GM13976 (cell line): ENCODE data around the gene SLFNL1.

Source experiments
- DNase-seq: peaks from one replicate; pipeline ENCODE4 v3.0.0; 2012; ENCODE audit warnings: low spot score
- CTCF ChIP-seq: IDR thresholded peaks from 2 replicates; pipeline ENCODE4 v1.5.1; 2012; ENCODE audit warnings: borderline replicate concordance, mild to moderate bottlenecking; ENCODE audit not compliant: insufficient read depth; ENCODE audit errors: extremely low read depth, missing control alignments, control extremely low read depth
- in situ Hi-C: fragments of 300-500 bp; cut with MboI; formaldehyde crosslinking; loops from one replicate; pipeline ENCODE4 v1.12.0; 2022; ENCODE audit warnings: low sequenced_read_pairs, mixed read lengths, inconsistent platforms; ENCODE audit not compliant: unreplicated experiment

Gene SLFNL1

GRCh38 chr1:41009466-41009865, 12.1 kb downstream of the SLFNL1 start:
- no peak for TF ChIP-seq CTCF
- in situ Hi-C loops, result no loop called here
- DNase-seq, result no peak

- DNase-seq, result no peak
- in situ Hi-C loops, result no loop called here
- TF ChIP-seq CTCF, result no peak
Observed at GRCh38 chr1:41006942-41007865, 14.3 kb downstream of the SLFNL1 start.

DNA sequence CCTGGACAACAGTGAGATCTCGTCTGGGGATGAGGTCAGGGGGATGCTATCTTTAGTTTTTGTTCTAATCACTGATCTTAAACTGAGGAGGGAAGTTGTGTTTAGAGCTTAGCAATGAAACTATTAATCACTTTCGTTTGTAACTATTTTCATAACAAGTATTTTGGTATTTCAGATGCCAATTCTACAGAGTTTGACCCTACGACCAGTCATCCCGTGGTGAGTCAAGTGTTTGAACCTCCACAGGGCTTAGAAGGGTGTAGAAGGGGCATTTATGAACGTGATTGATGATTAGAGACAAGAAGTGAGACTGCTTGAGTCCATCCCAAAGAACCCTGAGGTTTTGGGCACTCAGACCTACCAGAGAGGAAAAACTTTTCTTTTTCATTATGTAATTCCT, 15.6 kb downstream of the SLFNL1 start:
- no peak for DNase-seq
- TF ChIP-seq CTCF, result no peak
- in situ Hi-C loops, result no loop called here

- TF ChIP-seq CTCF, result peak; percentile 50
- DNase-seq, result peak; percentile 80
- in situ Hi-C loops, result no loop called here
Observed at GRCh38 chr1:41003640-41004220, 17.8 kb downstream of the SLFNL1 start.

DNA sequence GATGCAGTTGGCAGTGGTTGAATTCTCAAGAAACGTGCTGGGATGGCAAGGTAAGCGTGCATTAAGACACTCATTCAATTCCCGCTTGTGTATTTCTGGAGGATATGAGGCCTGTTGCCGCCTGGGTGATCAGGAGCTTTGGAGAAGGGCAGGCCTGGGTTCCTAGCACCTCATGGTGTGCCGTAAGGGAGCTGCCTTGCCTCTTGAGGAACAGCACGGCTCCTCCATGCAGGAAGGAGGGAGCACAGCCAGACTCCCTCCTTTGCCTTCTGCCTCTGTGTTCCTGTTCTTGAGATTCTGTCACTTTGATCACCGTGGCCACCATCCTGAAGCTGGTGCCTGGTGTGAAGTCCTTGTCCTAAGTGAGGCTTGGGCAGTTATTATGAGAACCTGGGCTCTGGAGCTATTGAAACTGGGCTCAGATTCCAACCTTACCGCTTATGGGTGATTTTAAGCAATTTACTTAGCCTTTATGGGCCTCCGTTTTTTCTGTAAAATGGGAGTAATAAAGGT, 18.3 kb downstream of the SLFNL1 start:
- in situ Hi-C loops, result no loop called here
- DNase-seq, result no peak

More for the DNA sequence above, 18.3 kb downstream of the SLFNL1 start:
- no peak for TF ChIP-seq CTCF
